Fibroblast of the conjunctiva (primary cell): ENCODE data around the gene ACP1.

Experiments used
- DNase-seq: peaks from one replicate; pipeline ENCODE4 v3.0.0-alpha.2; 2010; ENCODE audit warnings: low read depth

The ACP1 gene

GRCh38 chr2:280650-281110 is 15.9 kb downstream of the ACP1 start:
- DNase-seq: no peak

DNA sequence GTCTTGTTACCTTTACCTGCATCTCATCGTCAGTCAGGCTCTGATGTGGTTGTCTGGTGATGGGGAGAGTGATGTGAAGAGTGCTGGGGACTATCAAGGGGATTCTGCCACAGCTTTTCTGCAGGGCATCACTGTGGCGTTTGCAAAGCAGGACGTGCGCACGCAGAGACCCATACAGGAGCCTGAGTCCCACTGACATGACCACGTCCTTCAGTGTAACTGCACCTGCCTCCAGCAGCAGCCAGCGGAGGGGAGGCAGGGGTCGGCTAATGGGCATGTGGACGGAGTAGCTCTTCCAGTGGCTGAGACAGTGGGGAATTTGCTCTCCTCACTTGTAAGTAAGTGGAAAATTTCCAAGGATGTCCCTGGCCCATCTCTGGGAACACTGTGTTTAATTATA is 16.6 kb downstream of the ACP1 start:
- DNase-seq: no peak

DNA sequence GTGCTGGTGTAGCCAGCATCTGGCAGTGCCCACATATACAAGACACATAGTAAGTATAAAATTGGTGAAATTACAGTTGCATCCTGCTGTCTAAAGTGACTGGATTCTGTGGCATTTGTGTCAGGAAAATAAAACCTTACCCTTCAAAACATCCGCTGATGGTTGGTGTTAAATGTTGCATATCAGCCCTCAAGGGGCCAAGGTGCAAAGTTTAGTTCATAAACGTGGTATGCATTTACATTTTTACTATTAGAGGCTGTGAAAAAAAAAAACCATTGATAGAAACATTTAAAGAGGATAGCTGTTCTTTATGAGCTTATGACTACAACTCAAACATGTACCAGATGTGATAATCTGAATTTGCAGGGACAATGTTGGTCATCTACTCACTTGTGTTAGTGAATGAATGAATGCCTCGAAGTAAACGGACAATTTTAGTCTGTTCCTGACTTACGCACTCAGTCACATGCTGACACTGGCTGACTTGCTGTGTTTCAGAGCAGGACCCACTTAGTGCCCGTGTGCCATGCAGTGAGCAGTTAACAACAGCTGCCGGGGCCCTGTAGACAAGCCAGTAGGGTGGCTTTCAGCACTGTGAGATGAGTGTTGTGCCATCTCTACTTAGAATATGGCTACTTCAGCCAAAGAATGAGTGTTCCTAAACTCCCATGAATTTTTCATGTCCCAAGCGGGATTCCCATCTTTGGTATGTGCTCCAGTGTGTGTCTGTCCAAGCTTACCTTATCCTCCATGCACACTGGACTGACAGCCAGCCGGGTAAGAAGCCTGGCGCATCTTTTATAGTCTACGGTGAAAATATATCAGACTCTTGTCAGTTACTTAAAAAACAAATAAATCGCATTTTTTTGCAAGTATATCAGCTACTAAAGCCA is 17.9 kb downstream of the ACP1 start:
- no peak for DNase-seq

- no peak for DNase-seq
These were observed 19.4 kb downstream of the ACP1 start for GRCh38 chr2:283996-284794.

GRCh38 chr2:284896-285492 is 20.2 kb downstream of the ACP1 start:
- DNase-seq: no peak

GRCh38 chr2:285531-285930 is 20.8 kb downstream of the ACP1 start:
- peak; percentile 40 for DNase-seq

- DNase-seq: no peak
These were observed 21.3 kb downstream of the ACP1 start for GRCh38 chr2:286035-286434.

- no peak for DNase-seq
These were observed 22.1 kb downstream of the ACP1 start for GRCh38 chr2:286774-287392.

DNA sequence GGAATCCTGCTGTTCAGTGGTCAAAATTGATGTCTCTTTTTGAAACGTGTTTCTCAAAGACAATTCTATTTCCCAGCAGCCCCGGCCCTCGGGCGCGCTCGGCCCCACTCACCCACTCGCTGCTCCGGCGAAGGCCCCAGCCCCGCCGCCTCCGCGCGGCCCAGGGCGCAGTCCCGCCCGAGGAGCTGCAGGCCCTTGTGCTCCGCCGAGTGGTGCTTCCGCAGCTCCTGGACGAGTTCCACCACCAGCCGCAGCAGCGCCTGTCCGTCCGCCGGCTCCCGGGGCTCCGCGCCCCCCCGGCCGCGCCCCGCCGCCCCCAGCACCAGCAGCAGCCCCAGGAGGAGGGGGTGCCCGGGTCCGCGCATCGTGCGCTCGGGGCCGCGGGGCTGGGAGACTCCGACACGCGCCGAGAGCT is 22.7 kb downstream of the ACP1 start:
- DNase-seq: no peak

- no peak for DNase-seq
These were observed 23.4 kb downstream of the ACP1 start, which contains the start of gene ALKAL2 for GRCh38 chr2:287911-288757. Gene ALKAL2, minus strand, starts transcription at chr2:288091. Its CDS starts 256 bp downstream, at chr2:287835.

GRCh38 chr2:288758-289361 is 24.1 kb downstream of the ACP1 start:
- DNase-seq: no peak

DNA sequence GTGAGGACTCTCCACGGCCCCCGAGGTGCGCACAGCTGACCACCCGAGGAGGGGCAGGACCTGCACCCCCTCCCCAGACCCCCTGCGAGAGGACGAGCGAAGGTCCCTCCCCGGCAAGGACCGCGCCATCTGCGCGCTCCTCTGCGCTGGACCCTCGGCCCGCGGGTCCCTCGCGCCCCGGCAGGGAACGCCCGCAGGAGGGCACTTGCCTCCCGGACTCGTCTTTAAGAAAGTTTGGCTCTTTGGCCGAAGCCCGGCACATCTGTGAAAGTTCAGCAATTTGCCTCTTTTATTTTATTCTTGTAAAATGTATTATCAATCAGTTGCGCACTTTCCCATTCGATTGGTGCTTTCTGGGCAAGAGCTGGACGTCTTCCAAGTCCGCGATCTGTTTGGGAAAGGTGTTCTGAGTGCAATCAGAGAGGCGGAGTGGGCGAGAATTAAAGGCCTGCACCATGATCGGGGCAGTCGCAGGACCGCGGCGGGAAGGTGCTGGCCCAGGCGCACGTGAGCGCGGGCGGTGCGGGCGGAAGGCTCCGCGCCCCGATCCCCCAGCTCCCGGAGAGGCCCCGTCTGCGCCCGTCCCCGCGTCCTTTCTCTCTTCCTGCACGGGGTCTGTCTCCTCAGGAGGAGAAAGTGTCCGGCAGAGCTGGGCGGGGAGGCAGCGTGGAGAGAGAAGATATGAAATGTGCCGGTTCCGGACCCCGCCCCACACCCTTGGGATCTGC is 24.8 kb downstream of the ACP1 start:
- no peak for DNase-seq

DNA sequence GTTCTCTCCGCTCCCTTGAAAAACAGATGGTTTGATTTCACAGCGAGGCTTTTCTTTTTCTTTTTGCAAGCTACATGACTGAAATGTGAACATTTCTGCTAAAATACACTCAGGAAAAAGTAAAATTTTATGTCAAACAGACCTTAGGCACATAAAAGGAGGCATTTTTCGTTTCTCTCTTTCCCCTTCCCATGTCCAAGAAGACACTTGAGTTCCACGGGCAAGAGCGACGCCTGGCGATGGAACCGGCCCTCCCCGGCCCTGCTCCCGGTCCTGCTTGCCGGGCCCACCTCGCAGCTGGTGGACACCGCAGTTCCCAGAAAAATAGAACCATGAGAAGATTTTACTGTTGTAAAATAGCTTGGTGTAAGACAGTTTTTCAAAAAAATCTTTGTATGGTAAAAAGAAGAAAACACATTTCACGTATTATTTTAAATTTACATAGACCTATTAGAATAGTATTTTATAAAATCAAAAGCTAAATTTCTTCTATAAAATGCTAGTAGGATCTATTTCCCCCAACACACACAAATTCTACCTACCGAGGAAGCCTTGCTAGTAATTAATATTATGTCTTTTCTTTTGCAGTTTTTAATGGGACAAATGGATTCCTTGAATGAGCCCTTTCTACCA is 25.5 kb downstream of the ACP1 start:
- DNase-seq: peak; percentile 49

DNA sequence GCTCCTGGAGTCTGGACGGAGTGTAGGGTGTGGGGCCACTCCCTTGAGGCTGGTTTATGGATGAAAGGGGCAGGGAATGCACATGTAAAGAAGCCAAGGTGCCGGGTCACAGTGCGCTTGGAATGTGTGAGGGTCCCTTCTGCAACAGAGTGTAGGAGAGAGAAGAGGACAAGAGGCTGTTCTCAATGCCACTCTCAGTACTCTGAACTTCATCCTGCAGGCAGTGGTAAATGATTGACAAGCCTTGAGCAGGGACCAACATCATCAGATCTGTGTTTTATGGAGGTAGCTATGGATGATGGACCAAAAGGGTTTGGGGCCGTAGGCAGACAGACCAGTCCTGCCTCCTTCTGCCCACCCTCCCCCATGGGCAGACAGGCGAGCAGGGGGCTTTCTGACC is 30.3 kb downstream of the ACP1 start:
- DNase-seq: no peak

- no peak for DNase-seq
These were observed 31.6 kb downstream of the ACP1 start for GRCh38 chr2:296354-296753.

DNA sequence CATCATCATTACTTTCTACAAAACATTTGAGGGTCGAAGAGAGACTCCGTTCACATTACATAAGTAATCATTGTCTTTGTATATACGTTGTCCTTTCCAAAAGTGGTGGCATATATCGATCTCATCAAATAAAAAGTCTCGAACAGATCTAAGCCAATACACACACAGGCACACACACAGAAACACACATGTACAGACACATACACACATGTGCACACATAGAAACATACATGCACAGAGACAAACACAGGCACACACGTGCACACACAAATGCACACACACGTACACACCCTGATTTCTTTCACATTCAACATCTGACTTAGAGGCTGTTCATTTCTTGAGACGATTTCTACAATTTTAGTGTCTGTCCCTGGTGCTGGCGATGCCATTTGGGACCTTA is 40.6 kb downstream of the ACP1 start:
- no peak for DNase-seq

DNA sequence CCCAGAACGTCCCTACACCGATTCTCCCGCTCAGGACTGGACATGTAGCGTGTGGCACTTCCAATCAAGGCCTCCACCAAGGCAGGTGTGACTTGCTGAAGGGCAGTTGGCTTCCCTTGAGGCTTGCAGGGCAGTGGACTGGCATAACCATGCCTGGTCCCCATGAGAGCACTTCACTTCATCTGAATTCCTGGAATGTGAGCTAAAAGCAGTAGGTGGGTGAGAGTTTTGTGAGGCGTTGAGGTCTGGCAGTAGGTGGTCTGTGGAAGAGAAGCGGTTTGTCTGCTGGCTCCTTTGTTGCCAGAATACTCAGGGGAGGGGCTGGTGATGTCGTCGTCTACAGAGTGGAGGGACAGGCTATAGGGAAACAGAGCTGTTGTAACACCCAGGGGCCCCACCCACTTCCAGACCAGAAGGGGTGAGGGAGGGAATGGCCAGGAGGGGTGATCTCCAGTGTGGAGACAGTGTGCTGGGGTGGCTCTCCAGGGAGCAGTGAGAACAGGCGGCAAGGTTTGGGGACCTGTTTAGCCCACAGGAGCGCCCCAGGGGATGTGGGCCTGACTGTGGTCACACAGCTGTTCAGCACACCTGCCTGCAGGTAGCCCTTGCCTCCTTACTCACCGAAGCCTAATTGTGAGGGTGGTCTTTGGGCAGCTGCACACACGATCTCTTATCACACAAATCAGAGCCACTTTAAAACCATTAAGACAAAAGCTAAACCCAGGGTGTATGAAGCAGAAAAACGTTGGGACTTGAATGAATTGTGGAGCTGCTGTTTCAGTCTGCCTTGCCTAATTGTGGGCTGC is 44.6 kb downstream of the ACP1 start:
- no peak for DNase-seq

GRCh38 chr2:309954-310510 is 45.3 kb downstream of the ACP1 start:
- DNase-seq: no peak
